ENCODE results near the gene LAMA4. TPM values are rescaled to one million over a fixed set of nuclear protein-coding genes. Genes with fewer than 3 reads are reported as not detected.

Gene LAMA4
- total and polyA plus RNA-seq, 7 experiments from 2014 or later = not detected

DNA sequence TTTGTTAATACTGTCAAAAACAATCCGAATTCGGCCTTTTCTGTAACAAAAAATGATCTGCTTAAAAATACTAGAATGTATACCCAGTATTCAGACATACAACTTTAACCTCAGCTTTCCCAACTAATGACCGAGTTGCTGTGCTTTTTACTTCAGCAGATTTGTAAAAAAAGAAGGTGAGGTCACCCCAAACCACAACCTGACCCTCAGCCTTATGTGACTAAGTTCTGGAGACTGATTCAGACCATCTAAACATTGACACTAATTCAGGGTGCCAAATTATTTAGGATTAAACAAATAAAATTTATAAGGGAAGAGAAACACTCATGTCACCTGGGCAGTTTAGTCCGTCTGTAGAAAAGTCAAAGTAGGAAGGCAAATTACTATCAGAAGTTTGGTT, 192.8 kb downstream of the LAMA4 start:
- Mint-ChIP-seq H3K4me3 (no peak overlapping the region), H3K27me3 (peaks cover 0 to 6% (median 0%) of the 10 kb centered on the region in 5 donors), H3K4me1 (peaks cover 0 to 4% (median 4%) of the 10 kb centered on the region in 7 donors), H3K9me3 (no peaks in the 10 kb centered on the region), H3K36me3 (no peaks in the 10 kb centered on the region), H3K27ac (no peak overlapping the region)
- Histone ChIP-seq H3K36me3 (ENCODE audit: control insufficient read depth in 2 of 3, insufficient read depth in 3 of 3, low read length in 3 of 3) (no peaks in the 10 kb centered on the region), H3K4me1 (ENCODE audit: control insufficient read depth in 2 of 2, insufficient read depth in 2 of 2, low read length in 2 of 2) (no peaks in the 10 kb centered on the region), H3K4me3 (ENCODE audit: low read length) (no peak overlapping the region), H3K9me3 (ENCODE audit: control insufficient read depth in 2 of 3, low read length in 3 of 3) (no peaks in the 10 kb centered on the region), H3K27me3 (ENCODE audit: control insufficient read depth in 2 of 2, insufficient read depth in 2 of 2, low read length in 2 of 2) (no peaks in the 10 kb centered on the region), H3K27ac (ENCODE audit: low read depth, low read length) (no peak overlapping the region)
- POLR2A ChIA-PET = no interaction called here
- intact Hi-C loops (cut with micrococcal nuclease) = no loop called here
- ATAC-seq (no peak), DNase-seq (no peak)
- CTCF ChIA-PET = interaction anchor here (0.8 kb wide), 1 partner anchor 12 kb away, joined by 3 read pairs; no protein-coding TSS in a partner anchor

Other genes starting within 250 kb of the LAMA4 start
- not detected for gene CCN6, start 200.5 kb downstream of the LAMA4 start, total RNA-seq
- gene CCN6, start 200.5 kb downstream of the LAMA4 start, polyA plus RNA-seq = under 1 TPM in 1 of 2 donors, not detected in 1; 0.13 TPM
- gene TUBE1, start 167.1 kb downstream of the LAMA4 start, total RNA-seq = 10 to 100 TPM; 19.3 to 50.0 (median 35.1) TPM
- gene TUBE1, start 167.1 kb downstream of the LAMA4 start, polyA plus RNA-seq = 10 to 100 TPM; 13.4 to 16.1 TPM
- 1 to 10 TPM in 4 of 5 experiments, under 1 TPM in 1; 0.70 to 5.8 (median 2.0) TPM for gene FAM229B, start 167.0 kb downstream of the LAMA4 start, total RNA-seq
- gene FAM229B, start 167.0 kb downstream of the LAMA4 start, polyA plus RNA-seq = 10 to 100 TPM; 10.8 to 14.1 TPM
- not detected for gene RFPL4B, start 92.8 kb upstream of the LAMA4 start, total RNA-seq
- not detected for gene RFPL4B, start 92.8 kb upstream of the LAMA4 start, polyA plus RNA-seq